DOHH2 (cell line): ENCODE data around the gene AADACL2.

Experiments
- EZH2phosphoT487 ChIP-seq: fragments of 200-600 bp; sonication (generic); IDR thresholded peaks from 2 replicates; pipeline ENCODE4 v1.6.1; 2017; ENCODE audit warnings: borderline replicate concordance, mild to moderate bottlenecking, antibody characterized with exemption, low read length, moderate library complexity, mixed read lengths
- TF ChIP-seq, protein P1 (sequence below): fragments of 200-600 bp; sonication (generic); IDR thresholded peaks from one replicate; pipeline ENCODE4 v1.5.1; 2014; ENCODE audit warnings: antibody characterized with exemption, mild to moderate bottlenecking, low read depth, low read length; ENCODE audit not compliant: poor library complexity, severe bottlenecking

DNA sequence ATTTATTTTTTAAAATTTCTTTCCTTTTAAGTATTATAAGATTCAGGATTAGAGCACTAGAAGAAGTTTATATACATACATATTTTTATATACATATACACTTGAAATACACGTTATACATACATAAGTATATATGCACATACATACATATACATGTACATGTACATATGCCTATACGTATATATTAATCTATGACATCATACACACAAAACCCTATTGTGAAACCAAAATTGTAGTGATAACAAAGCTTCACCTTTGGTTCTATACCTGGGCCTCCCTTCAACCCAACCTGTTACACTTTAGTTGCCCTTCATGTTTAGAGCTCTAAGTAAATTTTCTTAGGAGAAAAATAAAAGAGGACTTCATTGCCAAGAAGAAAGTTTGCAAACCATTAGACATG, 17.0 kb downstream of the AADACL2 start:
- TF ChIP-seq, protein P1, sequence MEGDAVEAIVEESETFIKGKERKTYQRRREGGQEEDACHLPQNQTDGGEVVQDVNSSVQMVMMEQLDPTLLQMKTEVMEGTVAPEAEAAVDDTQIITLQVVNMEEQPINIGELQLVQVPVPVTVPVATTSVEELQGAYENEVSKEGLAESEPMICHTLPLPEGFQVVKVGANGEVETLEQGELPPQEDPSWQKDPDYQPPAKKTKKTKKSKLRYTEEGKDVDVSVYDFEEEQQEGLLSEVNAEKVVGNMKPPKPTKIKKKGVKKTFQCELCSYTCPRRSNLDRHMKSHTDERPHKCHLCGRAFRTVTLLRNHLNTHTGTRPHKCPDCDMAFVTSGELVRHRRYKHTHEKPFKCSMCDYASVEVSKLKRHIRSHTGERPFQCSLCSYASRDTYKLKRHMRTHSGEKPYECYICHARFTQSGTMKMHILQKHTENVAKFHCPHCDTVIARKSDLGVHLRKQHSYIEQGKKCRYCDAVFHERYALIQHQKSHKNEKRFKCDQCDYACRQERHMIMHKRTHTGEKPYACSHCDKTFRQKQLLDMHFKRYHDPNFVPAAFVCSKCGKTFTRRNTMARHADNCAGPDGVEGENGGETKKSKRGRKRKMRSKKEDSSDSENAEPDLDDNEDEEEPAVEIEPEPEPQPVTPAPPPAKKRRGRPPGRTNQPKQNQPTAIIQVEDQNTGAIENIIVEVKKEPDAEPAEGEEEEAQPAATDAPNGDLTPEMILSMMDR: no peak
- no peak for TF ChIP-seq EZH2phosphoT487
